Activated T-helper 9 cell treated with anti-CD3 and anti-CD28 coated beads, Interleukin-2, amount 50 U/mL, for 16 hours (primary cell): Measurements from ENCODE around the gene NKX3-2.

Experiments used
- DNase-seq: peaks from one replicate; pipeline ENCODE4 v3.0.0-alpha.2; 2020; ENCODE audit warnings: low read depth

The NKX3-2 gene

GRCh38 chr4:13545394-13545808 is 1.1 kb upstream of the NKX3-2 start:
- no peak for DNase-seq

- DNase-seq: no peak
Measured at GRCh38 chr4:13544606-13545393, 492 bp upstream of the NKX3-2 start.

GRCh38 chr4:13543032-13543838 is 1.1 kb downstream of the NKX3-2 start:
- DNase-seq: no peak

GRCh38 chr4:13542577-13543031 is 1.7 kb downstream of the NKX3-2 start:
- no peak for DNase-seq

- no peak for DNase-seq
Measured at GRCh38 chr4:13541720-13542576, 2.4 kb downstream of the NKX3-2 start.

- no peak for DNase-seq
Measured at GRCh38 chr4:13541176-13541604, 3.1 kb downstream of the NKX3-2 start.

- no peak for DNase-seq
Measured at GRCh38 chr4:13540446-13541175, 3.7 kb downstream of the NKX3-2 start.

GRCh38 chr4:13539619-13540445 is 4.5 kb downstream of the NKX3-2 start:
- DNase-seq: no peak

- DNase-seq: no peak
Measured at GRCh38 chr4:13539047-13539618, 5.2 kb downstream of the NKX3-2 start.

- DNase-seq: no peak
Measured at GRCh38 chr4:13538427-13538973, 5.8 kb downstream of the NKX3-2 start.

GRCh38 chr4:13537832-13538177 is 6.5 kb downstream of the NKX3-2 start:
- no peak for DNase-seq

GRCh38 chr4:13537011-13537831 is 7.1 kb downstream of the NKX3-2 start:
- no peak for DNase-seq

- DNase-seq: no peak
Measured at GRCh38 chr4:13536607-13537006, 7.7 kb downstream of the NKX3-2 start.

- no peak for DNase-seq
Measured at GRCh38 chr4:13535708-13536361, 8.5 kb downstream of the NKX3-2 start.

GRCh38 chr4:13535118-13535517 is 9.2 kb downstream of the NKX3-2 start:
- DNase-seq: no peak

- no peak for DNase-seq
Measured at GRCh38 chr4:13534344-13535063, 9.8 kb downstream of the NKX3-2 start.

GRCh38 chr4:13533670-13534343 is 10.5 kb downstream of the NKX3-2 start:
- DNase-seq: no peak
